Tibial artery (tissue), 4 donors: ENCODE data around the gene LRRC10B.

Source experiments
- DNase-seq, 2 donors: peaks; one replicate each; pipeline ENCODE4 v3.0.0-alpha.2; 2019
- H3K27ac ChIP-seq, 2 donors: fragments of 200-600 bp; sonication (generic) in 1 of 2; 1 replicate in 1 of 2; 2 replicates in 1 of 2; pipeline ENCODE4 v1.5.1; 2018 to 2019; ENCODE audit warnings: mild to moderate bottlenecking in 1 of 2
- H3K27me3 ChIP-seq, 2 donors: fragments of 200-600 bp; sonication (generic) in 1 of 2; one replicate each; pipeline versions ENCODE4 v1.5.1 to v1.6.0; 2016 to 2019
- H3K36me3 ChIP-seq, 3 donors: fragments of 200-600 bp; sonication (generic) in 2 of 3; one replicate each; pipeline ENCODE4 v1.5.1; 2016 to 2019; ENCODE audit warnings: mild to moderate bottlenecking in 2 of 3
- H3K4me1 ChIP-seq, 4 donors: fragments of 200-600 bp; sonication (generic) in 2 of 4; 1 replicate in 3 of 4; 2 replicates in 1 of 4; pipeline ENCODE4 v1.5.1; 2016 to 2019
- H3K4me3 ChIP-seq, 2 donors: fragments of 200-600 bp; sonication (generic) in 1 of 2; 1 replicate in 1 of 2; 2 replicates in 1 of 2; pipeline ENCODE4 v1.5.1; 2018 to 2019; ENCODE audit warnings: mild to moderate bottlenecking in 2 of 2
- H3K9me3 ChIP-seq, 3 donors: fragments of 200-600 bp; sonication (generic) in 1 of 3; one replicate each; pipeline ENCODE4 v1.5.1; 2016 to 2019
- intact Hi-C: fragments of 100-400 bp; cut with DNase I; formaldehyde crosslinking; loops from one replicate; pipeline ENCODE4 v1.15.0; 2023; ENCODE audit warnings: low total_unique reads
- TF ChIP-seq, protein P1 (sequence below), 2 experiments: fragments of 200-600 bp in 1 of 2; fragments of 450-650 bp in 1 of 2; IDR thresholded peaks; one replicate each; pipeline ENCODE4 v1.5.1; 2017 to 2019; ENCODE audit warnings: antibody characterized with exemption in 2 of 2, mild to moderate bottlenecking in 1 of 2, moderate library complexity in 1 of 2

Gene LRRC10B

GRCh38 chr11:61552108-61552635 lies 43.6 kb downstream of the LRRC10B start:
- Histone ChIP-seq H3K4me3 (no peak overlapping the region), H3K36me3 (no peaks in the 10 kb centered on the region), H3K27ac (no peak overlapping the region), H3K27me3 (peaks cover 0 to 99% of the 10 kb centered on the region in 2 donors), H3K9me3 (no peaks in the 10 kb centered on the region), H3K4me1 (peaks cover 0 to 16% (median 10%) of the 10 kb centered on the region in 4 donors)
- TF ChIP-seq, protein P1, sequence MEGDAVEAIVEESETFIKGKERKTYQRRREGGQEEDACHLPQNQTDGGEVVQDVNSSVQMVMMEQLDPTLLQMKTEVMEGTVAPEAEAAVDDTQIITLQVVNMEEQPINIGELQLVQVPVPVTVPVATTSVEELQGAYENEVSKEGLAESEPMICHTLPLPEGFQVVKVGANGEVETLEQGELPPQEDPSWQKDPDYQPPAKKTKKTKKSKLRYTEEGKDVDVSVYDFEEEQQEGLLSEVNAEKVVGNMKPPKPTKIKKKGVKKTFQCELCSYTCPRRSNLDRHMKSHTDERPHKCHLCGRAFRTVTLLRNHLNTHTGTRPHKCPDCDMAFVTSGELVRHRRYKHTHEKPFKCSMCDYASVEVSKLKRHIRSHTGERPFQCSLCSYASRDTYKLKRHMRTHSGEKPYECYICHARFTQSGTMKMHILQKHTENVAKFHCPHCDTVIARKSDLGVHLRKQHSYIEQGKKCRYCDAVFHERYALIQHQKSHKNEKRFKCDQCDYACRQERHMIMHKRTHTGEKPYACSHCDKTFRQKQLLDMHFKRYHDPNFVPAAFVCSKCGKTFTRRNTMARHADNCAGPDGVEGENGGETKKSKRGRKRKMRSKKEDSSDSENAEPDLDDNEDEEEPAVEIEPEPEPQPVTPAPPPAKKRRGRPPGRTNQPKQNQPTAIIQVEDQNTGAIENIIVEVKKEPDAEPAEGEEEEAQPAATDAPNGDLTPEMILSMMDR (IDR thresholded peaks at IDR 0.05): no peak
- intact Hi-C loops: no loop called here
- DNase-seq: no peak

DNA sequence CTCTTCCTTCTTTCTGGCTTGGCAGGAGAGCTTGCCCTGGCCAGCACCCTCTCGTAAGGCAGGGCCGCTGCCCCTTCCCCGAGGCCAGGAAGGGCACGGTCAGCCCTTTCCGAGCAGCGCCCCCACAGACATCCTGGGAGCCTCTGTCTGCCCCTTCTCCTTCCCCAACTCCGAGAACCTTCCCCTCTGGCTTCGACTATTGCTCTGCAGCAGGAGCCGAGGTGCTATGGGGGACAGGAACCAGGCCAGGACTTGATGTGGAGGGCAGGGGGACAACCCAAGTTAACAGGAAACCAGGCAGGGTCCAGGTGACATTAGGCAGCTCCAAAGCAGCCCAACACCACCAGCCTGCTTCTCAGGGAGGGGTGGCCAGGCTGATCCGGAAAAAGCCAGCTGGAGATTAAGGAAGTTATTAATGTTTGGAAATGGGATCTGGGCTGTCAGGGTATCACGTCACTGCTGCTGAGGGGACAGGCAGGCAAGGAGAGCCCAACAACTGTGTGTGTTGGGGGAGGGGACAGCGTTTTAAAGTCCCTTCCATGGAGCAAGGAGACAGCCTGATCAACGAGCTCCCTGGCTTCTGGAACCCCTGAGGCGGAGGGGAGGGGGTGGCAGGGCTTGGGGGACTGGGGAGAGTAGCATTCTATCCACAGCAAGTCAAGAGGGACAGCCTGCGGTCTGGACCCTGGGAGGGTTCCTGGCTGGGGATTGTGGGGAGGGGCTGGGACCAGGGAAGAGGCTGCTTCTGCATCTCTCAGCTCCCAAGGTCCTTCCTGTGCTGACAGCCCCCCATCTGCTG lies 45.0 kb downstream of the LRRC10B start:
- DNase-seq: no peak
- H3K27me3 ChIP-seq: peaks cover 0 to 97% of the 10 kb centered on the region in 2 donors
- no peak overlapping the region for H3K27ac ChIP-seq
- no peaks in the 10 kb centered on the region for H3K9me3 ChIP-seq
- TF ChIP-seq, protein P1 (IDR thresholded peaks at IDR 0.05): no peak
- no peak overlapping the region for H3K4me3 ChIP-seq
- no peaks in the 10 kb centered on the region for H3K36me3 ChIP-seq
- peaks cover 0 to 16% (median 10%) of the 10 kb centered on the region in 4 donors for H3K4me1 ChIP-seq
- intact Hi-C loops: no loop called here

GRCh38 chr11:61554172-61554988 lies 45.8 kb downstream of the LRRC10B start:
- DNase-seq: no peak
- Histone ChIP-seq H3K4me1 (peaks cover 0 to 16% (median 10%) of the 10 kb centered on the region in 4 donors), H3K27ac (no peak overlapping the region), H3K9me3 (no peaks in the 10 kb centered on the region), H3K4me3 (no peak overlapping the region), H3K27me3 (peaks cover 0 to 96% of the 10 kb centered on the region in 2 donors), H3K36me3 (no peaks in the 10 kb centered on the region)
- TF ChIP-seq, protein P1 (IDR thresholded peaks at IDR 0.05): no peak
- intact Hi-C loops: no loop called here

- H3K36me3 ChIP-seq: no peaks in the 10 kb centered on the region
- H3K9me3 ChIP-seq: no peaks in the 10 kb centered on the region
- no peak overlapping the region for H3K27ac ChIP-seq
- no peak for DNase-seq
- peaks cover 0 to 16% (median 10%) of the 10 kb centered on the region in 4 donors for H3K4me1 ChIP-seq
- intact Hi-C loops: no loop called here
- TF ChIP-seq, protein P1 (IDR thresholded peaks at IDR 0.05): no peak
- peaks cover 0 to 96% of the 10 kb centered on the region in 2 donors for H3K27me3 ChIP-seq
- no peak overlapping the region for H3K4me3 ChIP-seq
Observed at GRCh38 chr11:61555051-61555969, 46.8 kb downstream of the LRRC10B start.

- H3K4me3 ChIP-seq: no peak overlapping the region
- TF ChIP-seq, protein P1 (IDR thresholded peaks at IDR 0.05): no peak
- H3K4me1 ChIP-seq: peaks cover 0 to 16% (median 10%) of the 10 kb centered on the region in 4 donors
- intact Hi-C loops: no loop called here
- DNase-seq: no peak
- no peak overlapping the region for H3K27ac ChIP-seq
- H3K36me3 ChIP-seq: no peaks in the 10 kb centered on the region
- peaks cover 0 to 94% of the 10 kb centered on the region in 2 donors for H3K27me3 ChIP-seq
- no peaks in the 10 kb centered on the region for H3K9me3 ChIP-seq
Observed at GRCh38 chr11:61555978-61556377, 47.4 kb downstream of the LRRC10B start.
